Smooth muscle cell (in vitro differentiated cells): ENCODE results near the gene LAMA2. TPM values are rescaled to one million over a fixed set of nuclear protein-coding genes. Genes with fewer than 3 reads are reported as not detected.

ENCODE experiments used
- DNase-seq: peaks from one replicate; lab custom pipeline; 2025; ENCODE audit not compliant: unreplicated experiment; lab: John Stamatoyannopoulos, UW
- H2AFZ ChIP-seq: fragments of 200-600 bp; sonication (generic); 2 replicates; pipeline ENCODE4 v1.6.0; 2016; ENCODE audit warnings: antibody characterized with exemption, low read depth, mild to moderate bottlenecking
- H3F3A ChIP-seq: fragments of 200-600 bp; sonication (generic); 2 replicates; pipeline ENCODE4 v1.6.0; 2017; ENCODE audit warnings: antibody characterized with exemption, low read depth
- H3K27ac ChIP-seq: fragments of 200-600 bp; sonication (generic); 2 replicates; pipeline ENCODE4 v1.5.1; 2016; ENCODE audit warnings: low read depth, mild to moderate bottlenecking
- H3K27me3 ChIP-seq: fragments of 200-600 bp; sonication (generic); 2 replicates; pipeline ENCODE4 v1.6.1; 2016; ENCODE audit warnings: low read depth, mild to moderate bottlenecking
- H3K36me3 ChIP-seq: fragments of 200-600 bp; sonication (generic); 2 replicates; pipeline ENCODE4 v1.5.1; 2016; ENCODE audit warnings: low read depth
- H3K4me1 ChIP-seq: fragments of 200-600 bp; sonication (generic); 2 replicates; pipeline ENCODE4 v1.5.1; 2016; ENCODE audit warnings: low read depth
- H3K4me2 ChIP-seq: fragments of 200-600 bp; sonication (generic); 2 replicates; pipeline ENCODE4 v1.6.0; 2016; ENCODE audit warnings: mild to moderate bottlenecking
- H3K4me3 ChIP-seq: fragments of 200-600 bp; sonication (generic); 2 replicates; pipeline ENCODE4 v1.5.1; 2016; ENCODE audit warnings: mild to moderate bottlenecking
- H3K79me2 ChIP-seq: fragments of 200-600 bp; sonication (generic); 2 replicates; pipeline ENCODE4 v1.6.0; 2016; ENCODE audit warnings: low read depth, mild to moderate bottlenecking
- H3K9ac ChIP-seq: fragments of 200-600 bp; sonication (generic); 2 replicates; pipeline ENCODE4 v1.6.0; 2016; ENCODE audit warnings: low read depth
- H3K9me3 ChIP-seq: fragments of 200-600 bp; sonication (generic); replicated peaks from 2 replicates; pipeline ENCODE4 v1.5.1; 2016; ENCODE audit warnings: low read depth
- H4K20me1 ChIP-seq: fragments of 200-600 bp; sonication (generic); 2 replicates; pipeline ENCODE4 v1.6.0; 2016; ENCODE audit warnings: low read depth
- WGBS: methylation state at CpG from one replicate; pipeline ENCODE4 v1.1.7; 2016; ENCODE audit warnings: low lambda C conversion rate; 5-methylcytosine and 5-hydroxymethylcytosine counted together
- polyA plus RNA-seq: library from polyadenylated mRNA; unstranded; fragments of >200 nt; fragmentation: Nextera tagmentation; extraction: Ambion mirVana; gene quantifications from 2 replicates; pipeline ENCODE4 v1.2.1, GENCODE V29; 2016
- total RNA-seq: library from RNA; depleted of rRNA; stranded (reverse); fragments of >200 nt; gene quantifications from 2 replicates; pipeline ENCODE4 v1.2.3, GENCODE V29; 2014
- TF ChIP-seq, protein P1 (sequence below): fragments of 200-600 bp; sonication (generic); IDR thresholded peaks from 2 replicates; pipeline ENCODE4 v1.5.1; 2017; ENCODE audit warnings: borderline replicate concordance, mild to moderate bottlenecking, antibody characterized with exemption; ENCODE audit not compliant: insufficient read depth, poor library complexity, severe bottlenecking

The LAMA2 gene
- total and polyA plus RNA-seq, 2 experiments from 2014 or later = 21.7 to 92.9 TPM

- H3K36me3 ChIP-seq = no peaks in the 10 kb centered on the region
- H4K20me1 ChIP-seq = no peaks in the 10 kb centered on the region
- TF ChIP-seq, protein P1, sequence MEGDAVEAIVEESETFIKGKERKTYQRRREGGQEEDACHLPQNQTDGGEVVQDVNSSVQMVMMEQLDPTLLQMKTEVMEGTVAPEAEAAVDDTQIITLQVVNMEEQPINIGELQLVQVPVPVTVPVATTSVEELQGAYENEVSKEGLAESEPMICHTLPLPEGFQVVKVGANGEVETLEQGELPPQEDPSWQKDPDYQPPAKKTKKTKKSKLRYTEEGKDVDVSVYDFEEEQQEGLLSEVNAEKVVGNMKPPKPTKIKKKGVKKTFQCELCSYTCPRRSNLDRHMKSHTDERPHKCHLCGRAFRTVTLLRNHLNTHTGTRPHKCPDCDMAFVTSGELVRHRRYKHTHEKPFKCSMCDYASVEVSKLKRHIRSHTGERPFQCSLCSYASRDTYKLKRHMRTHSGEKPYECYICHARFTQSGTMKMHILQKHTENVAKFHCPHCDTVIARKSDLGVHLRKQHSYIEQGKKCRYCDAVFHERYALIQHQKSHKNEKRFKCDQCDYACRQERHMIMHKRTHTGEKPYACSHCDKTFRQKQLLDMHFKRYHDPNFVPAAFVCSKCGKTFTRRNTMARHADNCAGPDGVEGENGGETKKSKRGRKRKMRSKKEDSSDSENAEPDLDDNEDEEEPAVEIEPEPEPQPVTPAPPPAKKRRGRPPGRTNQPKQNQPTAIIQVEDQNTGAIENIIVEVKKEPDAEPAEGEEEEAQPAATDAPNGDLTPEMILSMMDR = no peak
- no peaks in the 10 kb centered on the region for H3K27me3 ChIP-seq
- H3F3A ChIP-seq = no peaks in the 10 kb centered on the region
- H3K4me1 ChIP-seq = no peaks in the 10 kb centered on the region
- H3K79me2 ChIP-seq = no peaks in the 10 kb centered on the region
- H3K9me3 ChIP-seq = no peaks in the 10 kb centered on the region
- H2AFZ ChIP-seq = no peak overlapping the region
- WGBS = 93% methylated on average over 1 of the region's 1 CpG
- no peak overlapping the region for H3K4me3 ChIP-seq
- no peak for DNase-seq
- no peak overlapping the region for H3K4me2 ChIP-seq
- H3K27ac ChIP-seq = no peak overlapping the region
- H3K9ac ChIP-seq = no peak overlapping the region
Observed at GRCh38 chr6:129113637-129114036, 230.7 kb downstream of the LAMA2 start.

DNA sequence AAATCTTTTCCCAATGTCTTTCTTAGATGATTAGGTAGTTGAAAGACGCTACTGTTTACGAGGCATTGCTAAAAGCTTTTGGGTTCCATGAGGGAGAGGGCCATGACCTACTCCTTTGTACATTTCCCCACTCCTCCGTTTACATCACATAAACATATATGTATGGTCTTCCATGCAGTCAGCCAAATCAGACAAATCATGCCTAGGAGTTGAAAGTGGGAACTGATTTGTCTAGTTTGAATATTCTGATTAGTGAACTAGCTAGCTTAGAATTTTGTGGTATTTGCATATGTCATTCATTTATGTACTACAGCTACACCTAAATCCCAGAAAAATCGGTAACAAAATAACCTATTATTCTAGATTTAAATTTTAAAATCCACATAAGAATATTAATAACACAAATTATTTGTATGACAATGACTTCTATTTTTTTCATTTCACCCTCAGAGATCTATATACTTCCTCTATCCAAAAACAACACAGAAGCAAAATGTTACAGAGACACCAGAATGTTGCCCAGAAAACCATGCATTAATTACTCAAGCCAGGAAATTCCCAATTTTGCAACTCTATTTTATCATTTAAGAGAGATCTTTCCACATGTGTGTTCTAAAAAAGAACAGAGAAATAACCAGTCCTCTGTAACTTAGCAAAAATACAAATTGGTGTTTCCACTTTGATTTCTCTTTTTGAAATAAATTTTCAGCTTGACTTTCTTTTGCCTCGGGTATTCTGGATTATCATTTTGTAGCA, 231.9 kb downstream of the LAMA2 start:
- peak overlapping the region; percentile 26 for H3K27ac ChIP-seq
- H4K20me1 ChIP-seq = no peaks in the 10 kb centered on the region
- H3F3A ChIP-seq = no peaks in the 10 kb centered on the region
- H3K4me3 ChIP-seq = no peak overlapping the region
- 81% methylated on average over 5 of the region's 5 CpGs for WGBS
- H3K9me3 ChIP-seq = no peaks in the 10 kb centered on the region
- H3K4me2 ChIP-seq = no peak overlapping the region
- H3K9ac ChIP-seq = no peak overlapping the region
- no peak overlapping the region for H2AFZ ChIP-seq
- no peaks in the 10 kb centered on the region for H3K36me3 ChIP-seq
- no peaks in the 10 kb centered on the region for H3K4me1 ChIP-seq
- TF ChIP-seq, protein P1 = no peak
- no peaks in the 10 kb centered on the region for H3K79me2 ChIP-seq
- H3K27me3 ChIP-seq = no peaks in the 10 kb centered on the region
- no peak for DNase-seq

DNA sequence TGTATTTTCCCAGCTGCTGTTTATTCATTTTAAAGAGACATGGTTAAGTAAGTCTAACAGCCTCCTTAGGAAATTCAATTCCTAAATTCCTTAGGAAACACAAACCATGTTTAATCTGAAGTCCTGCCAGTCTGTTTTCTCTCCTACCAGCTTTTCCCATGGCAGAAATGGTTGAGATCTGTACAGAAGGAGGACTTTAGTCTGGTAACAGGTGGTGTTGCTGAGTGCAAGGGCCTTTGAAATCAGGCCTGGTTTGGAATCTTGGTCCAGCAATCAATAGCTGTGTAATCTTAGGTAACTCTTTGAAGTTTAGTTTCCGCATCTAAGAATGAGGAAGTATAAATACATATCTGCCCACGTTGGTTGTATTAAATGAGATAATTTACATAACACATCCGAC, 232.5 kb downstream of the LAMA2 start:
- Histone ChIP-seq H3F3A (no peaks in the 10 kb centered on the region), H3K36me3 (no peaks in the 10 kb centered on the region), H2AFZ (no peak overlapping the region), H3K9me3 (no peaks in the 10 kb centered on the region), H3K4me2 (no peak overlapping the region), H3K4me1 (no peaks in the 10 kb centered on the region), H3K9ac (no peak overlapping the region), H3K27me3 (no peaks in the 10 kb centered on the region), H4K20me1 (no peaks in the 10 kb centered on the region), H3K79me2 (no peaks in the 10 kb centered on the region), H3K27ac (no peak overlapping the region), H3K4me3 (no peak overlapping the region)
- DNase-seq = no peak
- 91% methylated on average over 3 of the region's 3 CpGs for WGBS
- TF ChIP-seq, protein P1 = no peak

DNA sequence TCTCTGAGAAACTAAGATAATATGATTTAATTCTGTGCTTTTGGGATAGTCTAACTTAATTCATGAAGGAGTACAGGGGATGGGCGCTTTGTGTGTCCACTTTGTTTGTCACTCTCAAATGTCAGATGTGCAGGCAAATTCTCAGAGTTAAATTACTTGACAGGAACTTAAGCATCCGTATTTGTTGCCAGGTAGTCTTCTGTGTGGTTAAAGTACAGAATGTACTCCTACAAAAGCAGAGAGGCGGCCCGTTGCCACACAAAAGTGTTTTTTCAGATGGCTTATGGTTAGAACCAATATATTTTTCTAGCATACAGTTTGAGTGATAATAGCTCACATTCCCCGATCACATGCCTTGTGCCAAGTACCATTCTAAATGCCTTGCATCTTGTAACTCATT, 234.4 kb downstream of the LAMA2 start:
- no peaks in the 10 kb centered on the region for H3F3A ChIP-seq
- TF ChIP-seq, protein P1 = no peak
- H3K27me3 ChIP-seq = no peaks in the 10 kb centered on the region
- H3K9me3 ChIP-seq = no peaks in the 10 kb centered on the region
- DNase-seq = no peak
- no peak overlapping the region for H2AFZ ChIP-seq
- H3K79me2 ChIP-seq = no peaks in the 10 kb centered on the region
- 96% methylated on average over 5 of the region's 5 CpGs for whole genome bisulfite sequencing
- no peaks in the 10 kb centered on the region for H4K20me1 ChIP-seq
- no peaks in the 10 kb centered on the region for H3K36me3 ChIP-seq
- H3K27ac ChIP-seq = no peak overlapping the region
- H3K4me2 ChIP-seq = no peak overlapping the region
- peaks cover 5% of the 10 kb centered on the region for H3K4me1 ChIP-seq
- no peak overlapping the region for H3K4me3 ChIP-seq
- no peak overlapping the region for H3K9ac ChIP-seq
